SH-SY5Y (cell line): ENCODE measurements around the gene NASP.

ENCODE experiments used
- GATA2 ChIP-seq: IDR thresholded peaks from 2 replicates; pipeline ENCODE4 v1.6.1; 2011; ENCODE audit warnings: mild to moderate bottlenecking, low read depth, low read length
- GATA3 ChIP-seq: IDR thresholded peaks from 2 replicates; pipeline ENCODE4 v1.6.1; 2011; ENCODE audit warnings: low read depth, mild to moderate bottlenecking, low read length, moderate library complexity

The NASP gene

DNA sequence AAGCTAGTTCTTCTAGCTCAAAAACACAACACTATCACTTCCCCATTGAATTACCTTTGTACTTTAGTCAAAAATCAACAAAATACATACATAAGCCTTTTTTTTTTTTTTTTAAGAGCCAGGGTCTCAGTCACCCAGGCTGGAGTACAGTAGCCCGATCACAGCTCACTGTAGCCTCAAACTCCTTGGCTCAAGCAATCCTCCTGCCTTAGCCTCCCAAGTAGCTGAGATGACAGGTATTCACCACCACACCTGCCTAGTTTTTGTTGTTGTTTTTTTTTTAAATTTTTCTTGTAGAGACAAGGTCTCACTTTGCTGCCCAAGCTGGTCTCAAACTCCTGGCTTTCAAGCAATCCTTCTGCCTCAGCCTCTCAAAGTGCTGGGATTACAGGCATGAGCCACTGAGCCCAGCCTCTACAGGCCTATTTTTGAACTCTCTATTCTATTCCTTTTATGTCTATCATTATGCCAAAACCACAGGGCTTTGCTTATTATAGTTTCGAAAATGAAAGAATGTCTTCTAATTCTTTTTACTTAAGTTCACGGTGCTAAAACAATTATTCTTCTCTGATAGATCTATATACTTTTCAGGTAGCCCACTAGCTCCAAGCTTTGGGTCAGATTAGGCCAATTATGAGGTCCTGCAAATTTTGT is 72.9 kb downstream of the NASP start:
- TF ChIP-seq GATA2 = no peak
- no peak for TF ChIP-seq GATA3

DNA sequence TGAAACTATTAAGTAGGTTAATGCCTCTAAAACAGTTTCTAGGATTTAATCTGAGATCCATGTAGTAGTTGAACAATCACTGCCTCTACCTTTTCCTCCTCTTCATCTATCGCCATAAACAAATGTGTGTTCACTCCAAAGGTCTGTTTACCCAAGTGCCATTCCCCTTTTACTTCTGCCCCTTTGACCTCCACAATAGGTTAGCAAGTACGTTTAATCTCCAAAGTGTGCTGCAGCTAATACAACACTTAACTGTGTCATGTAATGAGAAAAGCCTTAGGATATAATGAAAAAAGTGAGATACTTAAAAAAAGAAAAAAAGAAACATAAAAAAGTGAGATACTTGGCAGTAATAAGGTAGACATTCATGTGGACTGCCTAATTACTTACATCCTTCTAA is 74.3 kb downstream of the NASP start:
- no peak for TF ChIP-seq GATA3
- TF ChIP-seq GATA2 = no peak

DNA sequence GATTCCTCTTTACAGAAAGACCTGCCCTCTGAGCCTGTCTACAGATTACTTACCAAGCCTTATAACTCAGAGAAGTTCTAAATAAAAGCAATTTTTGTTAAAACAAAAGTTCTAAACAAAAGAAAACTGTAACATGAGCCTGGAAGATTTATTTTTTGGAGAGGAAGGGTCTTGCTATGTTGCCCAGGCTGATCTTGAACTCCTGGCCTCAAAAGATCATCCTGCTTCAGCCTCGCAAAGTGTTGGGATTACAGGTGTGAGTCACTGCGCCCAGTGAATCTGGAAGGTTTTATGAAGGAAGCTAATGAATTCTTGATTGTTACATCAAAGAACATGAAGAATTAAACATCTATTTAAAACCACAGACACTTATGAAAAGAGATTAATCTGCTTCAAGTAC is 75.4 kb downstream of the NASP start:
- TF ChIP-seq GATA2 (no peak), GATA3 (no peak)

GRCh38 chr1:45660336-45660735 is 76.5 kb downstream of the NASP start:
- TF ChIP-seq GATA2 = no peak
- no peak for TF ChIP-seq GATA3

- no peak for TF ChIP-seq GATA3
- no peak for TF ChIP-seq GATA2
Observed at GRCh38 chr1:45666836-45667235, 83.0 kb downstream of the NASP start.

GRCh38 chr1:45667321-45668111 is 83.7 kb downstream of the NASP start:
- TF ChIP-seq GATA3 = no peak
- TF ChIP-seq GATA2 = no peak
